ENCODE measurements around the gene PGC.

PGC gene

GRCh38 chr6:41707565-41708200 is 39.5 kb downstream of the PGC start:
- H3K4me3 ChIP-seq (ENCODE audit: low read depth, low read length) = no peak overlapping the region
- H3K27ac ChIP-seq (ENCODE audit: low read depth, low read length) = no peak overlapping the region
- no peak overlapping the region for H3K9ac ChIP-seq (ENCODE audit: low read length)
- no peaks in the 10 kb centered on the region for H3K9me3 ChIP-seq (ENCODE audit: control insufficient read depth, insufficient read depth, low read depth, low read length)
- no peaks in the 10 kb centered on the region for H3K36me3 ChIP-seq (ENCODE audit: control insufficient read depth, insufficient read depth, low read length)
- H3K4me1 ChIP-seq (ENCODE audit: control insufficient read depth, insufficient read depth, low read length) = peaks cover 8% of the 10 kb centered on the region; the same call in 1 of the 2 replicates
- no peaks in the 10 kb centered on the region for H3K27me3 ChIP-seq (ENCODE audit: control insufficient read depth, insufficient read depth, low read length)

GRCh38 chr6:41706876-41707564 is 40.2 kb downstream of the PGC start:
- H3K9me3 ChIP-seq (ENCODE audit: control insufficient read depth, insufficient read depth, low read depth, low read length) = no peaks in the 10 kb centered on the region
- H3K27ac ChIP-seq (ENCODE audit: low read depth, low read length) = no peak overlapping the region
- no peak overlapping the region for H3K9ac ChIP-seq (ENCODE audit: low read length)
- peaks cover 8% of the 10 kb centered on the region; the same call in 1 of the 2 replicates for H3K4me1 ChIP-seq (ENCODE audit: control insufficient read depth, insufficient read depth, low read length)
- no peaks in the 10 kb centered on the region for H3K36me3 ChIP-seq (ENCODE audit: control insufficient read depth, insufficient read depth, low read length)
- no peak overlapping the region for H3K4me3 ChIP-seq (ENCODE audit: low read depth, low read length)
- H3K27me3 ChIP-seq (ENCODE audit: control insufficient read depth, insufficient read depth, low read length) = no peaks in the 10 kb centered on the region

- H3K27ac ChIP-seq (ENCODE audit: low read depth, low read length) = no peak overlapping the region
These were observed 41.0 kb downstream of the PGC start for GRCh38 chr6:41705996-41706835.

GRCh38 chr6:41705311-41705995 is 41.7 kb downstream of the PGC start:
- Histone ChIP-seq H3K27ac (ENCODE audit: low read depth, low read length) (no peak overlapping the region), H3K9ac (ENCODE audit: low read length) (no peak overlapping the region), H3K4me3 (ENCODE audit: low read depth, low read length) (no peak overlapping the region), H3K27me3 (ENCODE audit: control insufficient read depth, insufficient read depth, low read length) (no peaks in the 10 kb centered on the region), H3K36me3 (ENCODE audit: control insufficient read depth, insufficient read depth, low read length) (no peaks in the 10 kb centered on the region), H3K4me1 (ENCODE audit: control insufficient read depth, insufficient read depth, low read length) (peaks cover 17% of the 10 kb centered on the region), H3K9me3 (ENCODE audit: control insufficient read depth, insufficient read depth, low read depth, low read length) (no peaks in the 10 kb centered on the region)

More at GRCh38 chr6:41705996-41706835, 41.0 kb downstream of the PGC start:
- Histone ChIP-seq H3K9ac (ENCODE audit: low read length) (no peak overlapping the region), H3K27me3 (ENCODE audit: control insufficient read depth, insufficient read depth, low read length) (no peaks in the 10 kb centered on the region), H3K36me3 (ENCODE audit: control insufficient read depth, insufficient read depth, low read length) (no peaks in the 10 kb centered on the region), H3K4me1 (ENCODE audit: control insufficient read depth, insufficient read depth, low read length) (peaks cover 10% of the 10 kb centered on the region), H3K4me3 (ENCODE audit: low read depth, low read length) (no peak overlapping the region), H3K9me3 (ENCODE audit: control insufficient read depth, insufficient read depth, low read depth, low read length) (no peaks in the 10 kb centered on the region)

- H3K9ac ChIP-seq (ENCODE audit: low read length) = no peak overlapping the region
- H3K27me3 ChIP-seq (ENCODE audit: control insufficient read depth, insufficient read depth, low read length) = no peaks in the 10 kb centered on the region
- H3K27ac ChIP-seq (ENCODE audit: low read depth, low read length) = no peak overlapping the region
- no peak overlapping the region for H3K4me3 ChIP-seq (ENCODE audit: low read depth, low read length)
- peaks cover 19% of the 10 kb centered on the region for H3K4me1 ChIP-seq (ENCODE audit: control insufficient read depth, insufficient read depth, low read length)
- H3K36me3 ChIP-seq (ENCODE audit: control insufficient read depth, insufficient read depth, low read length) = no peaks in the 10 kb centered on the region
- H3K9me3 ChIP-seq (ENCODE audit: control insufficient read depth, insufficient read depth, low read depth, low read length) = no peaks in the 10 kb centered on the region
These were observed 42.4 kb downstream of the PGC start for GRCh38 chr6:41704656-41705310.

- no peaks in the 10 kb centered on the region for H3K27me3 ChIP-seq (ENCODE audit: control insufficient read depth, insufficient read depth, low read length)
- no peak overlapping the region for H3K4me3 ChIP-seq (ENCODE audit: low read depth, low read length)
- H3K36me3 ChIP-seq (ENCODE audit: control insufficient read depth, insufficient read depth, low read length) = no peaks in the 10 kb centered on the region
- no peak overlapping the region for H3K9ac ChIP-seq (ENCODE audit: low read length)
- H3K27ac ChIP-seq (ENCODE audit: low read depth, low read length) = no peak overlapping the region
- H3K9me3 ChIP-seq (ENCODE audit: control insufficient read depth, insufficient read depth, low read depth, low read length) = no peaks in the 10 kb centered on the region
- peaks cover 19% of the 10 kb centered on the region for H3K4me1 ChIP-seq (ENCODE audit: control insufficient read depth, insufficient read depth, low read length)
These were observed 43.2 kb downstream of the PGC start for GRCh38 chr6:41704028-41704427.

- H3K4me3 ChIP-seq (ENCODE audit: low read depth, low read length) = no peak overlapping the region
- no peaks in the 10 kb centered on the region for H3K27me3 ChIP-seq (ENCODE audit: control insufficient read depth, insufficient read depth, low read length)
- no peaks in the 10 kb centered on the region for H3K36me3 ChIP-seq (ENCODE audit: control insufficient read depth, insufficient read depth, low read length)
- no peak overlapping the region for H3K27ac ChIP-seq (ENCODE audit: low read depth, low read length)
- no peak overlapping the region for H3K9ac ChIP-seq (ENCODE audit: low read length)
- H3K9me3 ChIP-seq (ENCODE audit: control insufficient read depth, insufficient read depth, low read depth, low read length) = no peaks in the 10 kb centered on the region
- peaks cover 24% of the 10 kb centered on the region for H3K4me1 ChIP-seq (ENCODE audit: control insufficient read depth, insufficient read depth, low read length)
These were observed 44.3 kb downstream of the PGC start for GRCh38 chr6:41702771-41703494.

GRCh38 chr6:41702089-41702745 is 45.0 kb downstream of the PGC start:
- Histone ChIP-seq H3K27me3 (ENCODE audit: control insufficient read depth, insufficient read depth, low read length) (no peaks in the 10 kb centered on the region), H3K4me3 (ENCODE audit: low read depth, low read length) (no peak overlapping the region), H3K36me3 (ENCODE audit: control insufficient read depth, insufficient read depth, low read length) (no peaks in the 10 kb centered on the region), H3K27ac (ENCODE audit: low read depth, low read length) (no peak overlapping the region), H3K9ac (ENCODE audit: low read length) (no peak overlapping the region), H3K4me1 (ENCODE audit: control insufficient read depth, insufficient read depth, low read length) (peaks cover 24% of the 10 kb centered on the region), H3K9me3 (ENCODE audit: control insufficient read depth, insufficient read depth, low read depth, low read length) (no peaks in the 10 kb centered on the region)

GRCh38 chr6:41700463-41701347 is 46.5 kb downstream of the PGC start:
- Histone ChIP-seq H3K9ac (ENCODE audit: low read length) (no peak overlapping the region), H3K9me3 (ENCODE audit: control insufficient read depth, insufficient read depth, low read depth, low read length) (no peaks in the 10 kb centered on the region), H3K4me3 (ENCODE audit: low read depth, low read length) (peak overlapping the region; percentile 12; the same call in 1 of the 2 replicates), H3K4me1 (ENCODE audit: control insufficient read depth, insufficient read depth, low read length) (peaks cover 16% of the 10 kb centered on the region), H3K27me3 (ENCODE audit: control insufficient read depth, insufficient read depth, low read length) (no peaks in the 10 kb centered on the region), H3K36me3 (ENCODE audit: control insufficient read depth, insufficient read depth, low read length) (no peaks in the 10 kb centered on the region), H3K27ac (ENCODE audit: low read depth, low read length) (no peak overlapping the region)
